Liver (tissue), 2 donors: Measurements from ENCODE around the gene EPS8.

Experiments
- FOXA1 ChIP-seq: IDR thresholded peaks from 2 replicates; pipeline ENCODE4 v1.6.1; 2016; ENCODE audit warnings: antibody characterized with exemption
- MAX ChIP-seq: IDR thresholded peaks from 2 replicates; pipeline ENCODE4 v1.6.1; 2016; ENCODE audit warnings: antibody characterized with exemption
- TF ChIP-seq, protein P1 (sequence below): fragments of 150-350 bp; IDR thresholded peaks from 2 replicates; pipeline ENCODE4 v1.5.1; 2017; ENCODE audit warnings: improper control_type of control experiment, low read depth, low read length; ENCODE audit not compliant: missing input control
- donor health status: healthy.

- TF ChIP-seq, protein P1, sequence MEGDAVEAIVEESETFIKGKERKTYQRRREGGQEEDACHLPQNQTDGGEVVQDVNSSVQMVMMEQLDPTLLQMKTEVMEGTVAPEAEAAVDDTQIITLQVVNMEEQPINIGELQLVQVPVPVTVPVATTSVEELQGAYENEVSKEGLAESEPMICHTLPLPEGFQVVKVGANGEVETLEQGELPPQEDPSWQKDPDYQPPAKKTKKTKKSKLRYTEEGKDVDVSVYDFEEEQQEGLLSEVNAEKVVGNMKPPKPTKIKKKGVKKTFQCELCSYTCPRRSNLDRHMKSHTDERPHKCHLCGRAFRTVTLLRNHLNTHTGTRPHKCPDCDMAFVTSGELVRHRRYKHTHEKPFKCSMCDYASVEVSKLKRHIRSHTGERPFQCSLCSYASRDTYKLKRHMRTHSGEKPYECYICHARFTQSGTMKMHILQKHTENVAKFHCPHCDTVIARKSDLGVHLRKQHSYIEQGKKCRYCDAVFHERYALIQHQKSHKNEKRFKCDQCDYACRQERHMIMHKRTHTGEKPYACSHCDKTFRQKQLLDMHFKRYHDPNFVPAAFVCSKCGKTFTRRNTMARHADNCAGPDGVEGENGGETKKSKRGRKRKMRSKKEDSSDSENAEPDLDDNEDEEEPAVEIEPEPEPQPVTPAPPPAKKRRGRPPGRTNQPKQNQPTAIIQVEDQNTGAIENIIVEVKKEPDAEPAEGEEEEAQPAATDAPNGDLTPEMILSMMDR, result no peak
- TF ChIP-seq MAX (no peak), FOXA1 (no peak)
These were observed 79.6 kb downstream of the EPS8 start for GRCh38 chr12:15709551-15709950.
